Mesenchymal stem cell (in vitro differentiated cells and primary cell): ENCODE measurements around the gene HERC2.
A peak's percentile ranks its signal among the peaks of the same experiment; 100 is the strongest.

Source experiments
- DNase-seq: peaks from one replicate; pipeline ENCODE4 v3.0.0-alpha.2; 2013
- H2AFZ ChIP-seq: one replicate; pipeline ENCODE4 v1.6.1; 2013; ENCODE audit warnings: low read depth, mild to moderate bottlenecking, control low read depth, inconsistent platforms, low read length, moderate library complexity
- H2AK5ac ChIP-seq: 2 replicates; pipeline ENCODE4 v1.6.1; 2013; ENCODE audit warnings: low read length, moderate library complexity, mild to moderate bottlenecking, inconsistent platforms; ENCODE audit not compliant: severe bottlenecking
- H2BK120ac ChIP-seq: one replicate; pipeline ENCODE4 v1.6.1; 2013; ENCODE audit warnings: low read depth, mild to moderate bottlenecking, inconsistent platforms, low read length, moderate library complexity
- H2BK12ac ChIP-seq, 2 experiments: one replicate each; pipeline ENCODE4 v1.6.1; 2013; ENCODE audit warnings: inconsistent platforms in 2 of 2, low read length in 2 of 2, mild to moderate bottlenecking in 2 of 2, moderate library complexity in 2 of 2, control low read depth in 1 of 2
- H2BK15ac ChIP-seq: one replicate; pipeline ENCODE4 v1.6.1; 2013; ENCODE audit warnings: mild to moderate bottlenecking, low read depth, inconsistent platforms; ENCODE audit not compliant: poor library complexity, severe bottlenecking
- H2BK5ac ChIP-seq: 2 replicates; pipeline ENCODE4 v1.6.1; 2013; ENCODE audit warnings: low read depth, mild to moderate bottlenecking, low read length, control low read depth, inconsistent platforms; ENCODE audit not compliant: poor library complexity, severe bottlenecking
- H3K14ac ChIP-seq, 2 experiments: one replicate each; pipeline ENCODE4 v1.6.1; 2013; ENCODE audit warnings: inconsistent platforms in 2 of 2, low read length in 2 of 2, control low read depth in 1 of 2, mild to moderate bottlenecking in 1 of 2, moderate library complexity in 1 of 2
- H3K18ac ChIP-seq, 2 experiments: one replicate each; pipeline ENCODE4 v1.6.1; 2013; ENCODE audit warnings: inconsistent platforms in 2 of 2, low read length in 2 of 2, control low read depth in 1 of 2, low read depth in 1 of 2, mild to moderate bottlenecking in 1 of 2
- H3K23ac ChIP-seq, 2 experiments: one replicate each; pipeline ENCODE4 v1.6.1; 2013; ENCODE audit warnings: inconsistent platforms in 2 of 2, low read length in 2 of 2, mild to moderate bottlenecking in 2 of 2, moderate library complexity in 2 of 2, control low read depth in 1 of 2
- H3K27ac ChIP-seq: 2 replicates; pipeline ENCODE4 v1.5.1; 2013; ENCODE audit warnings: mild to moderate bottlenecking, moderate library complexity, low read length, control low read depth, inconsistent platforms; ENCODE audit not compliant: poor library complexity, severe bottlenecking
- H3K27me3 ChIP-seq, 2 experiments: 2 replicates each; pipeline versions ENCODE4 v1.6.1 to v1.7.0; 2013; ENCODE audit warnings: low read length in 2 of 2, mild to moderate bottlenecking in 2 of 2, moderate library complexity in 2 of 2, control low read depth in 1 of 2, inconsistent platforms in 1 of 2; ENCODE audit not compliant: control insufficient read depth in 1 of 2, insufficient read depth in 1 of 2
- H3K36me3 ChIP-seq, 2 experiments: 2 replicates each; pipeline versions ENCODE4 v1.6.1 to v1.7.0; 2013; ENCODE audit warnings: low read length in 2 of 2, control low read depth in 1 of 2, inconsistent platforms in 1 of 2, low read depth in 1 of 2, mild to moderate bottlenecking in 1 of 2; ENCODE audit not compliant: insufficient read depth in 2 of 2, control insufficient read depth in 1 of 2
- H3K4ac ChIP-seq, 2 experiments: one replicate each; pipeline ENCODE4 v1.6.1; 2013; ENCODE audit warnings: inconsistent platforms in 2 of 2, low read length in 2 of 2, mild to moderate bottlenecking in 2 of 2, moderate library complexity in 2 of 2, control low read depth in 1 of 2, low read depth in 1 of 2
- H3K4me1 ChIP-seq: 2 replicates; pipeline ENCODE4 v1.6.1; 2013; ENCODE audit warnings: low read depth, low read length, control low read depth; ENCODE audit not compliant: control insufficient read depth, insufficient read depth
- H3K4me2 ChIP-seq: 2 replicates; pipeline ENCODE4 v1.6.1; 2013; ENCODE audit warnings: low read length, mild to moderate bottlenecking, inconsistent platforms; ENCODE audit not compliant: poor library complexity, severe bottlenecking
- H3K4me3 ChIP-seq, 2 experiments: 2 replicates each; pipeline versions ENCODE4 v1.5.1 to v1.7.0; 2013; ENCODE audit warnings: low read length in 2 of 2, mild to moderate bottlenecking in 2 of 2, control low read depth in 1 of 2, low read depth in 1 of 2; ENCODE audit not compliant: insufficient read depth in 1 of 2
- H3K79me1 ChIP-seq: replicated peaks from 2 replicates; pipeline ENCODE4 v1.6.1; 2013; ENCODE audit warnings: mild to moderate bottlenecking, control low read depth, low read length, inconsistent platforms; ENCODE audit not compliant: poor library complexity, severe bottlenecking
- H3K9ac ChIP-seq: 2 replicates; pipeline ENCODE4 v1.7.0; 2013; ENCODE audit warnings: mild to moderate bottlenecking, low read length, moderate library complexity
- H3K9me3 ChIP-seq: 2 replicates; pipeline ENCODE4 v1.7.0; 2013; ENCODE audit warnings: mild to moderate bottlenecking, low read length; ENCODE audit not compliant: control insufficient read depth
- H4K8ac ChIP-seq: one replicate; pipeline ENCODE4 v1.6.1; 2013; ENCODE audit warnings: inconsistent platforms, mild to moderate bottlenecking, low read length, moderate library complexity
- H4K91ac ChIP-seq: one replicate; pipeline ENCODE4 v1.6.1; 2013; ENCODE audit warnings: mild to moderate bottlenecking, low read length, inconsistent platforms
- WGBS: methylation state at CpG from one replicate; pipeline ENCODE4 v1.1.7; 2013; ENCODE audit warnings: mixed read lengths; 5-methylcytosine and 5-hydroxymethylcytosine counted together

Gene HERC2

DNA sequence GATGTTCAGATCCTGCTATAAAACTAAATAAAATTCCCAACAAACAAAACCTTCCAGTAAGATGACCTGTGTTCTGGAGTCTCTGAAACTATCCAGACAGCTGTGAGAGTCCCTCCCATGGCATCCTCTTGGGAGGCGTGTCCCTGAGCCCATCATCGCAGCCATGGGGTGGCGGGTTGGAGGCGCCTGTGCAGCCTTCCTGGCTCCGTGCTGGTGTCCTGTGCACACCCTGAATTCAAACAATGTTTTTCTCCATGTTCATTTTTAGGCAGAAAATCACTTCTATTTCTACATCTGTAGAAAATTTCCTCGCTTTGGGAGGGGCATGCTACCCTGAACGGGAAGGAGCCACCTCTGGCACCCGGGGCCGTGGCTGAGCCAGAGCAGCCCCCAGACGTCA lies 203.4 kb downstream of the HERC2 start:
- no peaks in the 10 kb centered on the region for H3K27me3 ChIP-seq
- H2AFZ ChIP-seq = no peak overlapping the region
- no peak overlapping the region for H2BK120ac ChIP-seq
- peaks cover 30% of the 10 kb centered on the region for H3K79me1 ChIP-seq
- H3K36me3 ChIP-seq = peaks cover 77 to 84% of the 10 kb centered on the region in 2 experiments
- no peak overlapping the region for H3K4me3 ChIP-seq
- H3K9me3 ChIP-seq = no peaks in the 10 kb centered on the region
- no peak overlapping the region for H2AK5ac ChIP-seq
- no peak overlapping the region for H3K27ac ChIP-seq
- no peak overlapping the region for H4K91ac ChIP-seq
- H3K4me1 ChIP-seq = peaks cover 13% of the 10 kb centered on the region
- H2BK15ac ChIP-seq = no peak overlapping the region
- no peak overlapping the region for H3K23ac ChIP-seq
- no peak overlapping the region for H3K9ac ChIP-seq
- H3K4ac ChIP-seq = no peak overlapping the region
- no peak overlapping the region for H3K14ac ChIP-seq
- no peak overlapping the region for H2BK5ac ChIP-seq
- DNase-seq = no peak
- H4K8ac ChIP-seq = no peak overlapping the region
- no peak overlapping the region for H2BK12ac ChIP-seq
- no peak overlapping the region for H3K4me2 ChIP-seq
- WGBS = 95% methylated on average over 10 of the region's 10 CpGs
- no peak overlapping the region for H3K18ac ChIP-seq

DNA sequence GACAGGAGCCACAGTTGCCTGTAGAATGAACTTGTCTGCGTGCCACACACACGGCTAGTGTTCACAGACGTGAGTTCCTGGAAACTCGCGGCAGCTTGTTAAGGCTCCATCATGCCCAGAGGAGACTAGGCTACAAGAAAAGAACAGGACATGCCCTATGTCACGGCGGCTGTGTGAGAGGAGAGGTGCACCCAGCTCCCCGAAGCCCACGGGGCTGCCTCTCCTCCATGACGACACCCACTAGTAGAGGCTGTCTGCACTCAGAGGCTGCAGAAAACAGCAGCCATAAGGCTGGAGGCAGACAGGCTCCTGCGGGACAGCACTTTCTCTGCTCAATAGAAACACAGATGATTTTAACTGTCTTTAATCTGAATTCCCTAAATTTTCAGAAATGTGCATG lies 203.9 kb downstream of the HERC2 start:
- H3K4me1 ChIP-seq = peaks cover 13% of the 10 kb centered on the region
- H2AFZ ChIP-seq = no peak overlapping the region
- H3K14ac ChIP-seq = no peak overlapping the region
- no peak overlapping the region for H2BK120ac ChIP-seq
- peaks cover 80 to 84% of the 10 kb centered on the region in 2 experiments for H3K36me3 ChIP-seq
- H4K91ac ChIP-seq = no peak overlapping the region
- H2BK12ac ChIP-seq = no peak overlapping the region
- no peak overlapping the region for H3K23ac ChIP-seq
- DNase-seq = no peak
- H3K4ac ChIP-seq = no peak overlapping the region
- H3K4me2 ChIP-seq = no peak overlapping the region
- no peak overlapping the region for H3K4me3 ChIP-seq
- H3K9me3 ChIP-seq = no peaks in the 10 kb centered on the region
- no peak overlapping the region for H3K18ac ChIP-seq
- no peak overlapping the region for H2BK5ac ChIP-seq
- no peak overlapping the region for H3K9ac ChIP-seq
- no peak overlapping the region for H2BK15ac ChIP-seq
- H2AK5ac ChIP-seq = no peak overlapping the region
- no peak overlapping the region for H3K27ac ChIP-seq
- H4K8ac ChIP-seq = no peak overlapping the region
- WGBS = 96% methylated on average over 10 of the region's 11 CpGs
- no peaks in the 10 kb centered on the region for H3K27me3 ChIP-seq
- peaks cover 32% of the 10 kb centered on the region for H3K79me1 ChIP-seq

DNA sequence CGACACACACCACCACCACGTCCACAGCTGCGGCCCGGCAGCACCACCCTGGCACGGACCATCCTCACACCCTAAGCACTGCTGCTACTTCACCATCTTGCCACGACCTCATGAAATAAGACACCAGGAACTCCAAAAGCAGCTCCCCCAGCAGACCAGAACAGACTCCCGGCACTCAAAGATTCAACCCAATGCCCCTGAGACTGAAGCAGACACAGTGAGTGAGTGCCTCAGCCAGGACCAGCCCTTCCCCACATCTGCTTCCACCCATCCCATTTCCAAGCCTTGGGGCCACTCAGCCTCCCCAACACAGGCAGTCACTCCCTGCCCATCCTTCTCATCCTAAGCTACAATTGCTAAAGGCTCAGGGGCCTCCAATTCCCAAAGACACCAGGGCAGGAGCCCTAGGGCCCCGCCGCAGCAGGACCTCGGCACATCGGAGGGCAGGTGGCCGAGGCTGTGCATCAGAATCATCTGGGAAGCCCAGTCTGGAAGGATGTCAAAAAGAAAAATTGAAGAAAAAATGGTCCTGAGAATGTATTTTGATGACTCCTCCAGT lies 204.5 kb downstream of the HERC2 start:
- H2AFZ ChIP-seq = no peak overlapping the region
- no peak overlapping the region for H3K4me2 ChIP-seq
- no peaks in the 10 kb centered on the region for H3K9me3 ChIP-seq
- no peak overlapping the region for H2AK5ac ChIP-seq
- WGBS = 97% methylated on average over 12 of the region's 12 CpGs
- no peak overlapping the region for H3K18ac ChIP-seq
- H3K9ac ChIP-seq = no peak overlapping the region
- no peak overlapping the region for H4K91ac ChIP-seq
- H3K4me1 ChIP-seq = peaks cover 13% of the 10 kb centered on the region
- no peak overlapping the region for H3K4me3 ChIP-seq
- no peak overlapping the region for H4K8ac ChIP-seq
- H3K23ac ChIP-seq = no peak overlapping the region
- no peaks in the 10 kb centered on the region for H3K27me3 ChIP-seq
- no peak overlapping the region for H2BK5ac ChIP-seq
- H3K79me1 ChIP-seq = peaks cover 28% of the 10 kb centered on the region
- no peak overlapping the region for H3K14ac ChIP-seq
- no peak overlapping the region for H2BK12ac ChIP-seq
- H3K27ac ChIP-seq = no peak overlapping the region
- DNase-seq = no peak
- H3K4ac ChIP-seq = no peak overlapping the region
- H2BK120ac ChIP-seq = no peak overlapping the region
- H3K36me3 ChIP-seq = peaks cover 82 to 84% of the 10 kb centered on the region in 2 experiments
- no peak overlapping the region for H2BK15ac ChIP-seq

DNA sequence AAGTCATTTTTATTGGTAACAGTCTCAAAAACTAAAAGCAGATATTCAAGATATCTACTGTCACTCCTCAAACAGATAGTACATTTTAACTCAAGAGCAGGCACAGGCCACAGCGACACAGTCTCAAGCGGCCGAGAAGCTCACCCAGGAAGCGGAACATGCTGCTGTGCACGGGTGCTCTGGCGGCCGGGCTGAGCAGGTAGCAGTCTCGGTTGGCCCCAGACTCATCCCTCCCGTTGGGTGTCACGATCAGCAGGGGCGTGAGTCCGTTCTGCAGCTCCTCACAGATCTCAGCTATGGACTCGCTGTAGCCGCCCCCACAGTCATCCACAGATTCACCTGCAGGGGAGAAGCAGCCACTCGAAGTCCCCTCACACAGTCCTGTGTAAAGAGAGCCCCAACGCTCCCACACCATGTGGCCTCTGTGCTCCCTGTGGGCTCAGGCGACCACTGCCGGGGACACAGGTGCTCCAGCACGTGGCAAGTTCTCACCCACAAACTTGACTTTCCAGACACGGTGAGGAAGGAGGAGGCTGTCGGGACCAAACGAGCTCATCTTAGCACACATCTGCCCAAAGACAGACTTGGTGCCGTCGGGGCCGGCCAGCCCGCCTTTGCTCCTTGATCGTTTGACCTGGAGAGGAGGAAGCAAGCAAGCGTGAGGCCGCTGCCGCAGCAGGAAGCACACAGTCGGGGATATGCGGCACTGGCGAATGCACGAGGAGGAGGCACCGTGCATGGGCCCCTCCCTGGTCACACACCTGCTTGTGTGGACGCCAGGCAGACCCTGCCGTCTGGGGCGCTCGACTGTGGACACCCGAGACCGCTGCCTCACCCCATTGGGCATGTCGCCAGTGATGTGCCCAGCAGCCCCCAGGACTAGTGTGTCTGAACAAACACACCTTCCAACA lies 205.2 kb downstream of the HERC2 start:
- Histone ChIP-seq H4K91ac (no peak overlapping the region), H3K27ac (no peak overlapping the region)

More for the DNA sequence above, 205.2 kb downstream of the HERC2 start:
- DNase-seq = no peak
- no peak overlapping the region for H2BK15ac ChIP-seq
- H2BK12ac ChIP-seq = no peak overlapping the region
- no peak overlapping the region for H2AFZ ChIP-seq
- H3K18ac ChIP-seq = no peak overlapping the region
- 96% methylated on average over 42 of the region's 42 CpGs for WGBS
- no peak overlapping the region for H3K4me3 ChIP-seq
- peaks cover 13% of the 10 kb centered on the region for H3K4me1 ChIP-seq
- no peak overlapping the region for H3K23ac ChIP-seq
- H3K4ac ChIP-seq = no peak overlapping the region
- H2AK5ac ChIP-seq = no peak overlapping the region
- H3K36me3 ChIP-seq = peaks cover 81 to 90% of the 10 kb centered on the region in 2 experiments
- no peak overlapping the region for H2BK5ac ChIP-seq
- no peaks in the 10 kb centered on the region for H3K9me3 ChIP-seq
- H3K9ac ChIP-seq = no peak overlapping the region
- peak overlapping the region; percentile 7 for H4K8ac ChIP-seq
- no peak overlapping the region for H2BK120ac ChIP-seq
- no peaks in the 10 kb centered on the region for H3K27me3 ChIP-seq
- no peak overlapping the region for H3K14ac ChIP-seq
- peaks cover 24% of the 10 kb centered on the region for H3K79me1 ChIP-seq
- no peak overlapping the region for H3K4me2 ChIP-seq
